HG02973 (cell line): ENCODE results near the gene COL23A1.

Source experiments
- ATAC-seq: cut with Tn5 transposase; IDR thresholded peaks from one replicate; pipeline ENCODE4 v1.9.1; 2021; ENCODE audit warnings: moderate library complexity; ENCODE audit not compliant: unreplicated experiment

The COL23A1 gene

GRCh38 chr5:178479261-178479660 lies 110.9 kb downstream of the COL23A1 start:
- no peak for ATAC-seq

DNA sequence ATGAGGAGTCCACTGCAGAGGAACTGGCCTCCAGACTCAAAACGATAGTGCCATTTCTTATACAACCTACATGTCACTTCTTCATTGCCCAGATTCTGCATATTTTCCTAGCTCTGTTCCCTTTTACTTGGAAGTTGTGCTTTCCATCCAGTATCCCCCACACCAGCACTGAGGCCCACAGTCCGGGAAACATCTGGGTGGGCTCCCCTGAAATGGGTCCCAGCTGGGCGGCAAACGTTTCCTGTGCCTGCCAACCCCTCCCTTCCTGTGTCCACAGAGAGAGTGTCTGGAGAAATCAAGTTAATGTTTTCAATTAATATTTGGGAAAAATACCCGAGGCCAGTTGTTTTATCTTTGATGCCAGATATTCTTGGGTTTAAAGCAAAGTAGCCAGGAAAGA lies 111.8 kb downstream of the COL23A1 start:
- no peak for ATAC-seq

GRCh38 chr5:178477802-178478201 lies 112.4 kb downstream of the COL23A1 start:
- no peak for ATAC-seq

DNA sequence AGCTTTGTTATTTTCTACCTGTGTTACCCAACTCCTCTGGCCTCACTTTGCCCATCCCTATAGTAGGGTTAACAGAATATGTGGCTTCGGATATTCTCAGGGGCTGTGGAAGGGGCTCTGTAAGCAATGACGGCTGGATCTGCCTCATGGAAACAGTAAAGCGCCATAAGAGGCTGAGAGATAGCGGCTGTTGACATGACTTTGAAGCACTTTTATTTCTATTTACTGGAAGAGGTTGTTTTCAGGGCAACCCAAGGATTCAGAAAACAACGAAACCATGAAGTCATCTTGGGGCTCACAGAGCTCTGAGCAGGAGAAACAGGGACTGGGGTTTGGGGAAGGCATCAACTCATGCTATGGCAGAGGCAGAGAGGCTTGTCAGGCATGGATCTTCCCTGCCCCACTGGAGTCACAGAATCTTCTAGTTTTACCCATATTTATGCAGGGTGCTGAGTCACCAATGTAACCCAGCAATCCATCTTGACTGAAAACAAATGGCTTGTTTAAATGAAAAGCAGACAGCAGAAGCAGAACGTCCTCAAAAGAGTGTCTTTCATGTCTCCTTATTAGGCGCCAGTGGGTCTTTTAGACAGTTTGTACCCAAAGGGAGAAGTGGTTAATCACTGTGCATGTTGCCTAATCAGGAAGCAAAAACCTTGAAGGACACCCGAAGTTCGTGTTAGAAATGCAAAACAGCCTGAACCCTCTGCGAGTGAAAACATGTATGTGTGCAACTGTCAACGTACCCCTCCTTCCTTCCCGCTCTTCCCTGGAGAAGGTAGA lies 113.0 kb downstream of the COL23A1 start:
- no peak for ATAC-seq

DNA sequence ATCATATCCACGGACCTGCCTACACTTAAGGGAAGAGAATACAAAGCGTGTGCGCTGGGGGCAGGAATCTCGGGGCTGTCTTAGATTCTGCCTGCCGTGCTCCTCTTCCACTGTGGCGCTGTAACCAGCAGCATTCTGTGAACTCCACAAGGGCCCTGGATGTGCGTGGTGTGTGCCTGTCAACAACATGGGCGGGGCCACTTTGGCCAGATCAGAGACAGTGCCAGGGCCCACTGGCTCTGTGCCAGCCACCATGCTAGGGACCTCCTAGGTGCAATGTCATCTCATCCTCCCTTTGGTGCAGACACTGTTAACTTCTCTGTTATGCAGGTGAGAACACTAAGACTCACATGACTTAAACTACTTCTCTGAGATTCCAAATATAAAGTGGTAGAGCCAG lies 113.7 kb downstream of the COL23A1 start:
- no peak for ATAC-seq

- no peak for ATAC-seq
These were observed 114.8 kb downstream of the COL23A1 start for GRCh38 chr5:178475422-178475821.

DNA sequence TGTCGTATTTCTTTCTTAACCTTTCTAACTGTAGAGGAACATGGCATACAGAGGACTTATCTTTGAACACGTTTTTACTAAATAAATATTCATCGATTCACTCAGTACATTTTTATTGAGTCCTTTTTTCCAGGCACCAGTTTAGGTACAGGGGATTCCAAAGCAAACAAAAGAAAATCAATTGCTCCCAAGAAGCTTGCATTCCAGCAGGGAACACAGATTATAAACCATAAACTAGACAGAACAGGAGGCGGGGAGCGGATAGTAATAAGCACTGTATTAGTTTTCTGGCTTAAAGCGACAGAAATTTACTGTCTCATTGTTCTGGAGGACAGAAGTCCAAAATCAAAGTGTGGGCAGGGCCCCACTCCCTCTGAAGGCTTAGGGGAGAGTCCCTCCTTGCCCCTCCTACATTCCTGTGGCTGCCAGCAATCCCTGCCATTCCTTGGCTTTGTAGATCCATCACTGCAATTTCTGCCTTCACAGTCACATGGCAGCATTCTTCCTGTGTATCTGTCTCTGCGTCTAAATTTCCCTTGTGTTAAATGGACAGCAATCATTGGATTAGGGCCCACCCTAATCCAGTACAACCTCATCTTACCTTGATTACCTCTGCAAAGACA lies 115.5 kb downstream of the COL23A1 start:
- no peak for ATAC-seq

GRCh38 chr5:178473854-178474253 lies 116.3 kb downstream of the COL23A1 start:
- no peak for ATAC-seq

DNA sequence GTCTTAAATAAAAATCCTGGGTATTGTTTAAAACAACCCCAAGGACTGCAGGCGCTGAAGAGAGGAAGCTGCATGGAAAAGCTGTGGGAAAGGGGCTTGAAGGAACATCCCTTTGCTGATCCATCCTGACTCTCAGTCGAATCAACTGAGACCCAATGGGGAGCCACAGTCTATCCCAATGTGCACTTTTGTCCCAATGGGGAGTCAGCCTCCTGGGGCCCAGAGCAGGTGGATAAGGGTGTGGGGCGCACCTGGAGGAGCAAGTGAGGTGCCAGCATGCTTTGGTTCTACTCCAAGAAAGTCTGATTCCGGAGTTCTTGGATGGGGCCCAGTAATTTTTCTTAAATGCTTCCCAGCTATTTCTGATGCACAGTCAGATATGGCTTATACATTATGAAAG lies 118.1 kb downstream of the COL23A1 start:
- ATAC-seq: no peak

- no peak for ATAC-seq
These were observed 118.5 kb downstream of the COL23A1 start for GRCh38 chr5:178471711-178472110.

- ATAC-seq: no peak
These were observed 119.5 kb downstream of the COL23A1 start for GRCh38 chr5:178470760-178471025.

DNA sequence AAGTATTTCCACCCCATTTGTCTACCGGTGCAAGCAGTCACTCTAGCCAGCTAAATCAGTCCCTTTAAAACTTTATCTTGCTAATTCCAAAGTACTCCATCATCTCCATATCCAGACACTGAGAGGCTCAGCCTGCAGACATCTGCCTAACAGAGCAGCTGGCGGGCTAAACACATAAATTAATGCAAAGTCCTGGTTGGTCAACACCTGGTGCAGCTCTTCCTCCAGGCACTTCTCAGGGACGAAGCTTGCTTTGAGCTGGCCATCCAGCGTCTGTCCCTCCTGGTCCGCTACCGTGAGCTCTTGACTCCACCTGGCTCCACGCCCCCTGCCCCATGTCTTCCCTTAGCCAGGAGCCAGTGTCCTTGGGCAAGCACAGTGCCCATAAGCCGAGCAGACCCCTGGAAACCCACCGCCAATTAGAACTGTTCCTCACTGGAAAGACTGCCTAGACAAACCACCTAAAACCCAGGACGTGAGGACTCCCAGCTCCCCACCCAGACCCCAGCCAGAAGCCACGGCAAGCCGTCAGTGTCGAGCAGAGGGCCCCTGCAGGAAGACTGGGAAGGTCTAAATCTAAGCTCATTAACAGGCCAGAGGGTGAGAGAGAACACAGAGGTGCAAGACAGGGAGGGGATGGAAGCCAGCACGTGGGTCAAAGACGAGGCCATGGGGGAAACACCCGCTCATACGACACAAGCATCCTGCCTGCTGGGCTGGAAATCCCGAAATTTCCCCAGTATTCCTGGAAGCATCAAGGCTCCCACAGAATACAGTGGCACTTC lies 120.0 kb downstream of the COL23A1 start:
- no peak for ATAC-seq

DNA sequence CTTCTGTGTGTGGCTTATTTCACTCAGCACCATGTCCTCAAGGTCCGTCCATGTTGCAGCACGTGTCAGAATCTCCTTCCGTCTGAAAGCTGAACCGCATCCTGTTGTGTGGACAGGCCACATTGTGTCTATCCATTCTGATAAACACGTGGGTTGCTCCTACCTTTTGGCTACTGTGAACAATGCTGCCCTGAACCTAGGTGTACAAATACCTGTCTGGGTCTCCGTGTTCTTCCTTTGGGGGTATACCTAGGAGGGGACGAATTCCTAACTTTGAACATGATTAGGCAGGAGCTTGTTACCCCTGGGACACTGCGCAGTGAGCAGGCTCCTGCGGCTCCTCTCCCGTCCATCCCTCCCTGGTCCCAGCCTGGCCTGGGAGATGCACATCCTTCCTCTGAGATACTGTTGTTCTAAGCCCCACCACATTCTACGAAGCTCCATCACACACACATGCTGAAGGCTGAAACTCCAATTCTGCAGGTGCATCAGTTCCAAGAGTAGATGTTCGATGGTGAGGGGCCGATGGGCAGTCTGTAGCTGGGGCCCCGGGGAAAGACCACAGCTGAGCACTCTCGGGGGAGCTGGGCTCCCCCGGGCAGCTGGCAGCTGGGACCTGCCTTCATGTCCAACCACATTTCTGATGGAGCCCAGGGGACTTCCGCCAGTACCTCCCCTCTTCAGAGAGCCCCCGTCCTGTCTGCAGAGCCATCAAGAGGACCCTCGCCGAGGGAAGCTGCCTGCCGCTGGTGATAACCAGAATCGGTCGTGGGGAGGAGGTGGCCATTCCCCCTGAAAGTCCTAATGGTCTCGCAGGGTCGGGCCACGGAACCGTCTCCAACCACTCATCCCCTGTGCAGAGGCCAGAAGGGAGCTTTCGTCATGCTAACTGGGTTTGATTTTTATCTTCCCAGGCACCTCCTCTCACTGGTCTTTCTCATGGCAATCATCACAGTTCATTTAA lies 120.9 kb downstream of the COL23A1 start:
- no peak for ATAC-seq

- no peak for ATAC-seq
These were observed 122.0 kb downstream of the COL23A1 start for GRCh38 chr5:178468196-178468685.

DNA sequence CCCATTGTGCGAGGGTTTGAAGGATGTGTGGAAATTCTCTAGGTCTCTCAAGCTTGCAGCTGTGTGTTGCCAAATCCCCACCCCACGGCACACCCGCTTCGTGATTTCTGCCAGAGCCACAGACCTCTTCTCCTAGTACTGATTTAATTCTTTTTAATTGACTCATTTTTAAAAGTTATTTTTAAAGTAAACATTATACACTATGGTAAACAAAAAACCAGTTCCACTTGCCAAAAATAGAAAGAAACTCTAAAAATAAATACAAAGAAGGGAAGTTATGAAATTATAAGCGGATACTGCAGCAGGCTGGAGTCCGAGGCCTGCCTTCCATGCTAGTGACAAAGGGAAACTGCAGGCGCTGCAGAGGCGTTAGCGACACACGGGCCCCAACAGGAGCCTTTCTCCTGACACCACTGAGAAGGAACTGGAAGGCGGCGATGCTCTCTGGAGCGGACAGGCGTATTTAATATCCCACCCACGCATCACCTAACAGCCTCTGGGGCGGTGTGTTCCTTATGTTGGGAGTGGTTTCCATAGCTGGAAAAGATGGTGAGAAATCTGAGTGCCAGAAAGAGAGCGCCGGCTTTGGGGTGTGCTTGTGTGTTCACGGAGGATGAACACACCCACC lies 122.5 kb downstream of the COL23A1 start:
- no peak for ATAC-seq

GRCh38 chr5:178467205-178467567 lies 123.0 kb downstream of the COL23A1 start:
- ATAC-seq: no peak

DNA sequence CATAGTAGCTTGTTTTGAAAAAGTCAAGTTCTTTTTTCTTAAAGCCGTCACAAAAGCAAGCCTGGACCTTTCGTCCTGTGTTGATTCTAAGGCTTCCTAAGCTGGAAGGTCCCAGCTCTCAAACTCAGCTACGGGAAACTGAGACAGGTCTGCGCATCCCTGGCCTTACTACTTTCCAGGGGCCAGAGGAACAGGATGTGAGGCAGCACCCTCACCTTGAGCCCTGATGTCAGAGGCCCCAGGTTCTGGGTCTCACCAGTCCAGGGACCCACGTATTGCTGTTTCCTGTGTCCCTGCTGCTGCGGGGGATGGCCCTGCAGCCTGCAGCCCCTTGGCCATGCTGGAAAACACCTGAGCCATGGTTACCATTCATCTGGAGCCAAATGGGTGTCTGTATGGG lies 123.9 kb downstream of the COL23A1 start:
- ATAC-seq: no peak

DNA sequence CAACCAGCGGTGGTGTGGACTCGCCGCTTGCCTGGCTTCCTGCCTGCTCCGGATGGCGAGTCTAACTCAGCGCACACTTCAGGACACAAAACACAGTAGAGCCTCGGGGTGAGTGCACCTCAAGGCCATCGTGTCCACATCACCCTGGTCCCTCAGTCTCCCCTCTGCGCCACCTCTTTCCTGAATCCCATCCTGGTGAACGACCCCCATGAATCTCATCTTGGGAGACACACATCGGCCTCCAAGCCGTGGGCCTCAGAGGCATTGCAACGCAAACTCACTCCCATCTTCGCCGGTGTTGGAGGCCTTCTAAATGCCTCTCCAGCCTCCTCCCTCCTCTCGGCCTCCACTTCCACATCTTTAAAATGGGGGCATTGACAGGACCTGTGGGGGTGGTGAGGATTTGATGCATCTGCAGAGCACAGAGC lies 124.3 kb downstream of the COL23A1 start:
- ATAC-seq: no peak

DNA sequence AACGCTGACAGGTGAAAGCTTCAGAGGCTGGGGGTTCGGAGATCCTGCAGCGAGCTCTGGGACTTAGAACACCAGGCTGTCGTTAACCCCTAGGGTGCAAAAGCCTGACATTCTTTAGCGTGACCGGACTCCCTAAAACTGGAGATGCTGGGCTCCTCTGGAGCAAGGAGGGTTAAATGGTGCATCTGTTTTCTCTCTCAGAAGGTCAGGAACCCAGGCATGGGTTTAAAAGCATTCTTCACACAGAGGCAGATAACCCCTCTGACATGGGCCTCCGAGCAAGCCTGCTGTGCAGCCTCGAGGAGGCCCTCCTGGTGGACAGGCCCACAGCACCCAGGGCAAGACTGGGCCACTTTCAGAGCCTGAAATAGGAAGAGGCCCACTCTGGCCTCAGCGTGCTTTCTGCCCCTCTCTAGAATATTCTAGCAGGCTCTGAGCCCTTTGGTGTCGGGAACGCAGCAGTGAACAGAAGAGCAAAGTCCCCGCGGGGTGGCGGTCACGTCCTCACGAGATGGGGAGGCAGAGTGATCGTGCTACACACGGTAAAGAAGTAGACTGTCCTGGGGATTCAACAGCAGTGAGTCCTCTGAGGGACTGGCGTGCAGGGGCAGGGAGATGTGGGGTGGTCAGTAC lies 124.8 kb downstream of the COL23A1 start:
- no peak for ATAC-seq
